H9 (cell line): ENCODE results near the gene VDR. TPM values are rescaled to one million over a fixed set of nuclear protein-coding genes. Genes with fewer than 3 reads are reported as not detected.

Experiments
- DNase-seq: peaks from one replicate; pipeline ENCODE4 v3.0.0-alpha.2; 2017
- H2AFZ ChIP-seq: one replicate; pipeline ENCODE4 v1.6.1; 2013; ENCODE audit warnings: mild to moderate bottlenecking, low read length, control low read depth, moderate library complexity
- H2AK5ac ChIP-seq: 2 replicates; pipeline ENCODE4 v1.6.1; 2013; ENCODE audit warnings: low read length, control low read depth, mixed read lengths; ENCODE audit not compliant: insufficient read length
- H2BK120ac ChIP-seq: one replicate; pipeline ENCODE4 v1.6.1; 2013; ENCODE audit warnings: low read depth, mild to moderate bottlenecking, low read length, control low read depth, inconsistent platforms; ENCODE audit not compliant: poor library complexity, severe bottlenecking
- H2BK12ac ChIP-seq: 2 replicates; pipeline ENCODE4 v1.6.1; 2013; ENCODE audit warnings: low read length, control low read depth, mixed read lengths, low read depth; ENCODE audit not compliant: insufficient read length
- H2BK15ac ChIP-seq: 2 replicates; pipeline ENCODE4 v1.6.1; 2013; ENCODE audit warnings: low read depth, low read length, control low read depth
- H2BK20ac ChIP-seq: one replicate; pipeline ENCODE4 v1.6.1; 2013; ENCODE audit warnings: low read depth, mild to moderate bottlenecking, low read length, control low read depth, inconsistent platforms; ENCODE audit not compliant: poor library complexity, severe bottlenecking
- H2BK5ac ChIP-seq: 2 replicates; pipeline ENCODE4 v1.6.1; 2013; ENCODE audit warnings: low read length, control low read depth, mixed read lengths; ENCODE audit not compliant: insufficient read length
- H3K14ac ChIP-seq: 2 replicates; pipeline ENCODE4 v1.6.1; 2013; ENCODE audit warnings: low read length, control low read depth; ENCODE audit not compliant: insufficient read depth
- H3K18ac ChIP-seq: 2 replicates; pipeline ENCODE4 v1.6.1; 2013; ENCODE audit warnings: low read depth, mild to moderate bottlenecking, mixed read lengths, low read length, control low read depth; ENCODE audit not compliant: insufficient read length
- H3K23ac ChIP-seq: 2 replicates; pipeline ENCODE4 v1.6.1; 2013; ENCODE audit warnings: low read length, control low read depth, mixed read lengths, low read depth; ENCODE audit not compliant: insufficient read length
- H3K23me2 ChIP-seq: 2 replicates; pipeline ENCODE4 v1.6.1; 2013; ENCODE audit warnings: low read depth, mild to moderate bottlenecking, mixed read lengths, low read length, control low read depth; ENCODE audit not compliant: insufficient read length, poor library complexity, severe bottlenecking
- H3K27ac ChIP-seq: 2 replicates; pipeline ENCODE4 v1.5.1; 2013; ENCODE audit warnings: low read length, control low read depth, mixed read lengths, low read depth; ENCODE audit not compliant: insufficient read length
- H3K27me3 ChIP-seq: 2 replicates; pipeline ENCODE4 v1.6.1; 2013; ENCODE audit warnings: low read length, control low read depth, inconsistent platforms; ENCODE audit not compliant: insufficient read depth
- H3K4ac ChIP-seq: 2 replicates; pipeline ENCODE4 v1.6.1; 2013; ENCODE audit warnings: low read depth, mild to moderate bottlenecking, control low read depth, inconsistent platforms, low read length, moderate library complexity
- H3K4me1 ChIP-seq: 2 replicates; pipeline ENCODE4 v1.6.1; 2013; ENCODE audit warnings: low read length, control low read depth, inconsistent platforms; ENCODE audit not compliant: insufficient read depth
- H3K4me2 ChIP-seq: 2 replicates; pipeline ENCODE4 v1.6.1; 2013; ENCODE audit warnings: low read length, control low read depth, mixed read lengths; ENCODE audit not compliant: insufficient read length, insufficient read depth
- H3K56ac ChIP-seq: 2 replicates; pipeline ENCODE4 v1.6.1; 2013; ENCODE audit warnings: low read depth, mild to moderate bottlenecking, mixed read lengths, low read length, control low read depth; ENCODE audit not compliant: insufficient read length
- H3K79me1 ChIP-seq: 2 replicates; pipeline ENCODE4 v1.6.1; 2013; ENCODE audit warnings: low read depth, mild to moderate bottlenecking, moderate library complexity, low read length, control low read depth, inconsistent platforms; ENCODE audit not compliant: insufficient read depth, poor library complexity, severe bottlenecking
- H3K79me2 ChIP-seq: 2 replicates; pipeline ENCODE4 v1.6.1; 2013; ENCODE audit warnings: low read length, control low read depth, inconsistent platforms; ENCODE audit not compliant: insufficient read depth
- H3K9ac ChIP-seq: 2 replicates; pipeline ENCODE4 v1.6.1; 2013; ENCODE audit warnings: low read length, control low read depth, mixed read lengths; ENCODE audit not compliant: insufficient read length; ENCODE audit errors: extremely low read depth
- H3K9me3 ChIP-seq: one replicate; pipeline ENCODE4 v1.6.1; 2013; ENCODE audit warnings: low read depth, low read length, inconsistent platforms; ENCODE audit not compliant: control insufficient read depth
- H3T11ph ChIP-seq: one replicate; pipeline ENCODE4 v1.6.1; 2013; ENCODE audit warnings: mild to moderate bottlenecking, low read length, control low read depth, inconsistent platforms
- H4K20me1 ChIP-seq: one replicate; pipeline ENCODE4 v1.6.1; 2013; ENCODE audit not compliant: control insufficient read depth, insufficient read length, insufficient read depth
- H4K5ac ChIP-seq: 2 replicates; pipeline ENCODE4 v1.6.1; 2013; ENCODE audit warnings: low read depth, mild to moderate bottlenecking, mixed read lengths, low read length, control low read depth; ENCODE audit not compliant: insufficient read length
- H4K8ac ChIP-seq: replicated peaks from 2 replicates; pipeline ENCODE4 v1.6.1; 2013; ENCODE audit warnings: low read length, control low read depth, mixed read lengths, low read depth; ENCODE audit not compliant: insufficient read length
- H4K91ac ChIP-seq: 2 replicates; pipeline ENCODE4 v1.6.1; 2013; ENCODE audit warnings: low read depth, mild to moderate bottlenecking, moderate library complexity, mixed read lengths, low read length, control low read depth; ENCODE audit not compliant: insufficient read length
- H3K27ac Mint-ChIP-seq, 3 experiments: 2 replicates in 2 of 3; 3 replicates in 1 of 3; pipeline ENCODE4 v1.8.0; 2020 to 2021; ENCODE audit warnings: mixed read lengths in 3 of 3, mild to moderate bottlenecking in 1 of 3, moderate library complexity in 1 of 3
- H3K27me3 Mint-ChIP-seq: 2 replicates; pipeline ENCODE4 v1.8.0; 2021; ENCODE audit warnings: low read depth, mild to moderate bottlenecking, moderate library complexity, mixed read lengths
- H3K36me3 Mint-ChIP-seq, 3 experiments: 2 replicates in 2 of 3; 3 replicates in 1 of 3; pipeline ENCODE4 v1.8.0; 2020 to 2021; ENCODE audit warnings: low read depth in 3 of 3, mixed read lengths in 3 of 3; ENCODE audit not compliant: insufficient read depth in 1 of 3
- H3K4me1 Mint-ChIP-seq, 2 experiments: 2 replicates each; pipeline ENCODE4 v1.8.0; 2020; ENCODE audit warnings: mixed read lengths in 2 of 2
- H3K4me3 Mint-ChIP-seq, 2 experiments: 2 replicates in 1 of 2; 3 replicates in 1 of 2; pipeline ENCODE4 v1.8.0; 2020 to 2021; ENCODE audit warnings: mild to moderate bottlenecking in 2 of 2, mixed read lengths in 2 of 2, moderate library complexity in 1 of 2
- H3K9me3 Mint-ChIP-seq, 2 experiments: 2 replicates in 1 of 2; 3 replicates in 1 of 2; pipeline ENCODE4 v1.8.0; 2020; ENCODE audit warnings: mild to moderate bottlenecking in 2 of 2, mixed read lengths in 2 of 2, moderate library complexity in 1 of 2
- CTCF ChIP-seq: fragments of 200-600 bp; sonication (generic); conservative IDR thresholded peaks from 3 replicates; pipeline ENCODE4 v1.8.0; 2021; ENCODE audit warnings: antibody characterized with exemption, mild to moderate bottlenecking
- WGBS: extraction: QIAGEN DNeasy Blood & Tissue Kit; methylation state at CpG from one replicate; pipeline ENCODE4 v1.1.7; 2013; ENCODE audit warnings: missing lambda C conversion rate, low lambda C conversion rate, mixed read lengths; ENCODE audit not compliant: insufficient read length; ENCODE audit errors: extremely low coverage; 5-methylcytosine and 5-hydroxymethylcytosine counted together
- total RNA-seq: library from RNA; stranded (reverse); gene quantifications from 2 replicates; pipeline ENCODE4 v1.2.1, GENCODE V29; 2021

Gene VDR
- total RNA-seq, 1 experiment from 2014 or later: 0.61 TPM

- no peak overlapping the region for H3K4me2 ChIP-seq
- no peak overlapping the region for H2BK5ac ChIP-seq
- no peak overlapping the region for H3K14ac ChIP-seq
- H2BK12ac ChIP-seq: no peak overlapping the region
- no peaks in the 10 kb centered on the region for H3K79me1 ChIP-seq
- H3T11ph ChIP-seq: no peak overlapping the region
- no peak overlapping the region for H4K91ac ChIP-seq
- H3K4me1 ChIP-seq: peaks cover 4% of the 10 kb centered on the region; the same call in 1 of the 2 replicates
- H4K5ac ChIP-seq: no peak overlapping the region
- no peak overlapping the region for H2BK120ac ChIP-seq
- H2BK15ac ChIP-seq: no peak overlapping the region
- Mint-ChIP-seq H3K27ac (no peak overlapping the region), H3K36me3 (no peaks in the 10 kb centered on the region), H3K9me3 (no peaks in the 10 kb centered on the region), H3K4me1 (peaks cover 5 to 16% of the 10 kb centered on the region in 2 experiments; a peak in 3 of 4 replicates), H3K4me3 (no peak overlapping the region), H3K27me3 (peaks cover 17% of the 10 kb centered on the region)
- no peak for DNase-seq
- no peak overlapping the region for H2AFZ ChIP-seq
- H3K9ac ChIP-seq: no peak overlapping the region
- H3K23me2 ChIP-seq: peaks cover 3% of the 10 kb centered on the region
- no peak overlapping the region for H3K23ac ChIP-seq
- H3K9me3 ChIP-seq: no peaks in the 10 kb centered on the region
- no peak overlapping the region for H3K4ac ChIP-seq
- H2BK20ac ChIP-seq: no peak overlapping the region
- no peak overlapping the region for H3K27ac ChIP-seq
- H4K8ac ChIP-seq: no peak overlapping the region
- no peaks in the 10 kb centered on the region; the same call in 1 of the 2 replicates for H3K27me3 ChIP-seq
- no peak for TF ChIP-seq CTCF
- no peaks in the 10 kb centered on the region for H4K20me1 ChIP-seq
- no peak overlapping the region for H3K18ac ChIP-seq
- H2AK5ac ChIP-seq: no peak overlapping the region
- H3K79me2 ChIP-seq: no peaks in the 10 kb centered on the region
- H3K56ac ChIP-seq: no peak overlapping the region
- no CpG with 5 or more reads among the region's 10 CpGs for WGBS
Measured at GRCh38 chr12:47885012-47885501, 19.7 kb downstream of the VDR start.
